ENCODE measurements around the gene UBR2.
"Not testable (repeated sequence)": the region's sequence is repeated elsewhere in the genome, so short reads cannot be mapped to it uniquely, and the experiment has no call there.

UBR2 gene

DNA sequence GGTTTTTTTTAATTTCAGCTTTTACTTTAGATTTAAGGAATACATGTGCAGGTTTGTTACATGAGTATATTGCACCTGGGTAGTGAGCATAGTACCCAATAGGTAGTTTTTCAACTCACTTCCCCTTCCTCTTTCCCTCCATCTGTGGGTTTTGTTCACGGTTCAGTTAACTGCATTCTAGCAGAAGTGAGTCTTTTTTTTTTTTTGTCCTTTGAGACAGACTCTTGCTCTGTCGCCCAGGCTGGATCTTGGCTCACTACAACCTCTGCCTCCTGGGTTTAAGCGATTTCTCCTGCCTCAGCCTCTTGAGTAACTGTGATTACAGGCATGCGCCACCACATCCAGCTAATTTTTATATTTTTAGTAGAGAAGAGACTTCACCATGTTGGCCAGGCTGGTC is 8.7 kb downstream of the UBR2 start:
- DNase-seq (ENCODE audit: low read depth) = no peak
- Histone ChIP-seq H3K9me3 (ENCODE audit: control insufficient read depth, low read length) (no peaks in the 10 kb centered on the region), H3K36me3 (ENCODE audit: control insufficient read depth, insufficient read depth, low read length, severe bottlenecking) (peaks cover 24% of the 10 kb centered on the region), H3K4me1 (ENCODE audit: control insufficient read depth, insufficient read depth, low read length) (peaks cover 25% of the 10 kb centered on the region), H3K9ac (ENCODE audit: low read length) (peak overlapping the region; percentile 54), H3K4me3 (ENCODE audit: low read length) (peak overlapping the region; percentile 69), H3K27me3 (replicated peaks; ENCODE audit: control insufficient read depth, insufficient read depth, low read length) (no peaks in the 10 kb centered on the region)

DNA sequence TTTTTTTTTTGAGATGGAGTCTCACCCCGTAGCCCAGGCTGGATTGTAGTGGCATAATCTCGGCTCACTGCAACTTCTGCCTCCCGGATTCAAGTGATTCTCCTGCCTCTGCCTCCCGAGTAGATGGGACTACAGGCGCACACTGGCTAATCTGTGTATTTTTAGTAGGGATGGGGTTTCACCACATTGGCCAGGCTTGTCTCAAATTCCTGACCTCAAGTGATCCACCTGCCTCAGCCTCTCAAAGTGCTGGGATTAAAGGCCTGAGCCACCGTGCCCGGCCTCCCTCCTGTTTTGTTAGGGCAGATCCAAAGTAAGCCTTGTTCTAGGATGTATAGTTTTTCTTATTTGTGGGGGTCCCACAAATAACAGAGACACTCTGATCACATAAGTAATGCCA is 12.7 kb downstream of the UBR2 start:
- H3K9ac ChIP-seq (ENCODE audit: low read length); H3K4me3 ChIP-seq (ENCODE audit: low read length); H3K9me3 ChIP-seq (ENCODE audit: control insufficient read depth, low read length); H3K27me3 ChIP-seq (replicated peaks; ENCODE audit: control insufficient read depth, insufficient read depth, low read length); DNase-seq (ENCODE audit: low read depth): not testable (repeated sequence)
- Histone ChIP-seq H3K4me1 (ENCODE audit: control insufficient read depth, insufficient read depth, low read length) (peaks cover 10% of the 10 kb centered on the region), H3K36me3 (ENCODE audit: control insufficient read depth, insufficient read depth, low read length, severe bottlenecking) (peaks cover 31% of the 10 kb centered on the region)

DNA sequence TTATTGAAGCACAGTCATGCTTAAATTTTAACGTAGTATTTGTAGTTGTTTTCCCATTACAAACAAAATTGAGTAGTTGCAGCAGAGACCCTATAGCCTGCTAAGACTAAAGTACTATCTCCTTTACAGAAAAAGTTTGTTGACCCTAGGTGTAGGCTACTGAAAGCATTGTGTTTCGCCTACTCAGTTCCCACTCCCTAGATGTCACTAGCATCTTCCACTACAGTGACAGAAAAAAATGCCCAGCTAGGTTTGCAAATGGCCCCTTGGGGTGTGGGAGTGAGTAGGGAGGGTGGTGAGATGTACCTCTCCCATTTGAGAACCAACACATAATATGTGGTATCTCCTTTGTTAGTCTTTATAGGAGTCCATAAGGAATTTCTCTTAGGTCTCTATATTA is 34.5 kb downstream of the UBR2 start:
- H3K27me3 ChIP-seq (replicated peaks; ENCODE audit: control insufficient read depth, insufficient read depth, low read length) = no peaks in the 10 kb centered on the region
- no peak overlapping the region for H3K9ac ChIP-seq (ENCODE audit: low read length)
- no peaks in the 10 kb centered on the region for H3K9me3 ChIP-seq (ENCODE audit: control insufficient read depth, low read length)
- no peaks in the 10 kb centered on the region for H3K4me1 ChIP-seq (ENCODE audit: control insufficient read depth, insufficient read depth, low read length)
- H3K4me3 ChIP-seq (ENCODE audit: low read length) = no peak overlapping the region
- peaks cover 33% of the 10 kb centered on the region for H3K36me3 ChIP-seq (ENCODE audit: control insufficient read depth, insufficient read depth, low read length, severe bottlenecking)
- no peak for DNase-seq (ENCODE audit: low read depth)

DNA sequence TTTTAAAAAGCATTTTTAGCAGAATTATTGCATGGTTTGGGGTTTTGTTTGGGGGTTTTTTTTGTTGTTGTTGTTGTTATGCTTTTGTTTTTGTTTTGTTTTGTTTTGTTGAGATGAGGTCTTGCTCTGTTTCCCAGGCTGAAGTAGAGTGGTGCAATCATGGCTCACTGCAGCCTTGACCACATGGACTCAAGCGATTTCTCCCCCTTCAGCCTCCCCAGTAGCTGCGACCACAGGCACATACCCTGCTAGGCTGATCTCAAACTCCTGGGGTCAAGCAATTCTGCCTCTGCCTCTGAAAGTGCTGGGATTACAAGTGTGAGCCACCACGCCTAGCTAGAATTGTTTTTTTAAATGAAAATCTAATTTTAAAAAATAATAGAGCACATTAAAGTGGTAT is 35.7 kb downstream of the UBR2 start:
- Histone ChIP-seq H3K4me1 (ENCODE audit: control insufficient read depth, insufficient read depth, low read length) (no peaks in the 10 kb centered on the region), H3K9ac (ENCODE audit: low read length) (no peak overlapping the region), H3K4me3 (ENCODE audit: low read length) (no peak overlapping the region), H3K9me3 (ENCODE audit: control insufficient read depth, low read length) (no peaks in the 10 kb centered on the region), H3K27me3 (replicated peaks; ENCODE audit: control insufficient read depth, insufficient read depth, low read length) (no peaks in the 10 kb centered on the region), H3K36me3 (ENCODE audit: control insufficient read depth, insufficient read depth, low read length, severe bottlenecking) (peaks cover 34% of the 10 kb centered on the region)
- DNase-seq (ENCODE audit: low read depth) = no peak

DNA sequence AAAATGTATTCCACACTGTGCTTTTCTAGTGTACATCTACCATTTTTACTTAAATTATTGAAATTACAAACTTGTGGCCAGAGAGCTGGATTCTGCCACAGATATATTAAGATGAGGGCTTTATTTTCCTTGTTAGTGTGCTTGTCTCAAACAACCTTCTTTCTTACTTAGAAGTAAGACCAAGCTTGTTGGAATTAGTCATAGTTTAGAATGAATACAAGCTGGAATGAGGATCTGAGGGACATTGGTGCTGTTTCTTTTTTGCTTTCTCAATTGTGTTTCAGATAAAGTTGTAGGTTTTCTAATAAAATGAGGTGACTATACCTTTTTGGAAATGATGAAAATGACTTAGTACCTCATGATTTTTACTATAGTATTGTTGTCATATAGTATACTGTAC is 40.3 kb downstream of the UBR2 start:
- no peaks in the 10 kb centered on the region for H3K9me3 ChIP-seq (ENCODE audit: control insufficient read depth, low read length)
- peaks cover 47% of the 10 kb centered on the region for H3K36me3 ChIP-seq (ENCODE audit: control insufficient read depth, insufficient read depth, low read length, severe bottlenecking)
- H3K4me1 ChIP-seq (ENCODE audit: control insufficient read depth, insufficient read depth, low read length) = no peaks in the 10 kb centered on the region
- H3K27me3 ChIP-seq (replicated peaks; ENCODE audit: control insufficient read depth, insufficient read depth, low read length) = no peaks in the 10 kb centered on the region
- H3K9ac ChIP-seq (ENCODE audit: low read length) = no peak overlapping the region
- H3K4me3 ChIP-seq (ENCODE audit: low read length) = no peak overlapping the region
- DNase-seq (ENCODE audit: low read depth) = peak; percentile 9

DNA sequence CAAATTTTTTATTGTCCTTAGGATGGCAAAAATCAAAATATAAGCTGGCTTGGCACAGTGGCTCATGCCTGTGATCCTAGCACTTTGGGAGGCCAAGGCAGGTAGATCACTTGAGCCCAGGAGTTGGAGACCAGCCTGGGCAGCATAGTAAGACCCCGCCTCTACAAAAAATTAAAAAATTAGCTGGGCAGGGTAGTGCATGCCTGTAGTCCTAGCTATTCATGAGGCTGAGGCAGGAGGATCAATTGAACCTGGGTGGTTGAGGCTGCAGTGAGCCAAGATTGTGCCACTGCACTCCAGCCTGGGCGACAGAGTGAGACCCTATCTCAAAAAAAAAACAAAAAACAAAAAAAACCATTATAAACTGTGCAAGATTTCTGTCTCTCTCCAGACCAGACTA is 40.9 kb downstream of the UBR2 start:
- H3K9ac ChIP-seq (ENCODE audit: low read length); H3K4me3 ChIP-seq (ENCODE audit: low read length); DNase-seq (ENCODE audit: low read depth); H3K27me3 ChIP-seq (replicated peaks; ENCODE audit: control insufficient read depth, insufficient read depth, low read length); H3K9me3 ChIP-seq (ENCODE audit: control insufficient read depth, low read length); H3K4me1 ChIP-seq (ENCODE audit: control insufficient read depth, insufficient read depth, low read length): not testable (repeated sequence)
- H3K36me3 ChIP-seq (ENCODE audit: control insufficient read depth, insufficient read depth, low read length, severe bottlenecking) = peaks cover 53% of the 10 kb centered on the region

DNA sequence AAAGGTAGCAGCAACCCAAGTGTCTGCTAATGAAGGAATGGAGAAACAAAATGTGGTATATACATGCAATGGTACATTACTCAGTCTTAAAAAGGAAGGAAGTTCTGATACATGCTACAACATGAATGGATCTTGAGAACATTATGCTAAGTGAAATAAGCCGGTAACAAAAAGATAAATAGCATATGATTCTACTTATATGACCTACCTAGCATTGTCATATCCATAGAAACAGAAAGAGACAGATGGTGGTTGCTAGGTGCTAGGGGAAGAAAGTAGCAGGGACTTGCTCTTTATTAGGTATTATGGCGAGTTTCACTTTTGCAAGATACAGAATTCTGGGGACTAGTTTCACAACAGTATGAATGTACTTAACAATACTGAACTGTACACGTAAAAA is 46.6 kb downstream of the UBR2 start:
- H3K4me1 ChIP-seq (ENCODE audit: control insufficient read depth, insufficient read depth, low read length) = no peaks in the 10 kb centered on the region
- peaks cover 64% of the 10 kb centered on the region for H3K36me3 ChIP-seq (ENCODE audit: control insufficient read depth, insufficient read depth, low read length, severe bottlenecking)
- DNase-seq (ENCODE audit: low read depth) = no peak
- H3K4me3 ChIP-seq (ENCODE audit: low read length) = no peak overlapping the region
- H3K9me3 ChIP-seq (ENCODE audit: control insufficient read depth, low read length) = no peaks in the 10 kb centered on the region
- H3K9ac ChIP-seq (ENCODE audit: low read length) = no peak overlapping the region
- H3K27me3 ChIP-seq (replicated peaks; ENCODE audit: control insufficient read depth, insufficient read depth, low read length) = no peaks in the 10 kb centered on the region

DNA sequence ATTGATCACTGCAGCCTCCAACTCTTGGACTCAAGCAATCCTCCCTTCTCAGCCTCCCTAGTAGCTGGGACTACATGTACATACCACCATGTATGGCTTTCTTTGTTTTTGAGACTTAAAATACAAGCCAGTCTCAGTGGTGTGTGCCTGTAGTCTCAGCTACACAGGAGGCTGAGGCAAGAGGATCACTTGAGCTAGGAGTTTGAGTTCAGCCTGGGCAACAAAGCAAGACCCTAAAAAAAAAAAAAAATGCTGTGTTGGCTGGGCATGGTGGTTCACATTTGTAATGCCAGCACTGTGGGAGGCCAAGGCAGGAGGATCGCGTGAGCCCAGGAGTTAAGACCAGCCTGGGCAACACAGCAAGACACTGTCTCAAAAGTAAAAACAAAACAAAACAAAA is 51.7 kb downstream of the UBR2 start:
- no peak for DNase-seq (ENCODE audit: low read depth)
- H3K27me3 ChIP-seq (replicated peaks; ENCODE audit: control insufficient read depth, insufficient read depth, low read length) = no peaks in the 10 kb centered on the region
- no peak overlapping the region for H3K4me3 ChIP-seq (ENCODE audit: low read length)
- H3K9me3 ChIP-seq (ENCODE audit: control insufficient read depth, low read length) = no peaks in the 10 kb centered on the region
- peaks cover 54% of the 10 kb centered on the region for H3K36me3 ChIP-seq (ENCODE audit: control insufficient read depth, insufficient read depth, low read length, severe bottlenecking)
- H3K4me1 ChIP-seq (ENCODE audit: control insufficient read depth, insufficient read depth, low read length) = peaks cover 14% of the 10 kb centered on the region
- no peak overlapping the region for H3K9ac ChIP-seq (ENCODE audit: low read length)

DNA sequence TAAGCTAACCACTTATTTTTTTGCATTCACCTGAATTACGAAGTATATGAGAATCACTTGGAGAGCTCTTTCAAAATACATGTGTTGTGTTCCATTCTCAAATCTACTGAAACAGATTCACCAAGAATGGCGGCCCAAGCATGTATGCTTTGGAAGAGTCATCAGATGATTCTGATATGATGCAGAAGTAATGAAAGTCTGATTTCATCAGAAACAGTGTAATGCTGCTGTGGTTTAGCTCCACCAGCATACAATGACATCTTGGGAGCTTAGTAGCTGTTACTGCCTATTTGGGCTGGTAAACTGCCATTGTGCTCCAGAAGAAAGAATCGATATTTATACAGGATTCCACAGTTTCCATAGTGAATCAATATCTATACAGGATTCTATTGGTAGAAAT is 52.9 kb downstream of the UBR2 start:
- Histone ChIP-seq H3K9me3 (ENCODE audit: control insufficient read depth, low read length) (no peaks in the 10 kb centered on the region), H3K36me3 (ENCODE audit: control insufficient read depth, insufficient read depth, low read length, severe bottlenecking) (peaks cover 61% of the 10 kb centered on the region), H3K9ac (ENCODE audit: low read length) (no peak overlapping the region), H3K4me3 (ENCODE audit: low read length) (no peak overlapping the region), H3K27me3 (replicated peaks; ENCODE audit: control insufficient read depth, insufficient read depth, low read length) (no peaks in the 10 kb centered on the region), H3K4me1 (ENCODE audit: control insufficient read depth, insufficient read depth, low read length) (peaks cover 14% of the 10 kb centered on the region)
- DNase-seq (ENCODE audit: low read depth) = peak; percentile 16

DNA sequence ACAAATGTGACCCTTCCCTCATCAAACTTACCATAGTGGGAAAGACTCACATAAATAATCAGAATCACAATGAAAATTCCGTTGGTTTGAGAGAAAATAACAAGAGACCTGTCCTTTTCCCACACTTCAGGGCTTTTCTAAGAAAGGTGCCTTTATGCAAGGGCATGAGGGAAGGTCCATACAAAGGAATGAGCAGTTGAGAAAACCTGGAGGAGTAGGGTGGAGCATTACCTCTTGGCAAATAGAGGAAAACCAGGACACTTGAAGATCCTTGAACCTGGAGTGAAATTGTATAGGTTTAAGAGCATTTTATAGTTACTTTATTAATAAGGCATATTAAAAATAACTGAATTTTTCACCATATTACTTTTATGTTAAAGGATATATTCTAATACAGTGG is 54.3 kb downstream of the UBR2 start:
- peaks cover 60% of the 10 kb centered on the region for H3K36me3 ChIP-seq (ENCODE audit: control insufficient read depth, insufficient read depth, low read length, severe bottlenecking)
- H3K4me1 ChIP-seq (ENCODE audit: control insufficient read depth, insufficient read depth, low read length) = peaks cover 14% of the 10 kb centered on the region
- no peak for DNase-seq (ENCODE audit: low read depth)

DNA sequence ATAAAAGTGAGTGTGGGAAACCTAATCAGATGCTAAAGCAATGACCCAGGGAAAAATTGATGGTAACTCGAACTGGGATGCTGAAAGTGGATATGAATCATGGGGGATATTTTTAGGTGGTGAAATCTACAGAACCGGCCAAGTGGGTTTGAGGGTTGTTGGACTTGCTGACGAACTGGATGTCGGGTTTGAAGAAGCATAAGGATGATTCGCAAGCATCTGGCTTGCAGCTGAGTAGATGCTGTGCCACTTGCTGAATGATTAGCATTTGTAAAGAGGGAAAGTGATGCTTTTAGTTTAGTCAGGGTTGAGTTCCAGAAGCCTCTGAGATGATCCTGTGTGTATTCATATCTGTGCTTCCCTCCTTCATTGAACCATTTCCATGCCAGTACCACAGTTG is 54.9 kb downstream of the UBR2 start:
- peak; percentile 3 for DNase-seq (ENCODE audit: low read depth)

More for the DNA sequence above, 54.3 kb downstream of the UBR2 start:
- H3K9me3 ChIP-seq (ENCODE audit: control insufficient read depth, low read length) = no peaks in the 10 kb centered on the region
- no peak overlapping the region for H3K4me3 ChIP-seq (ENCODE audit: low read length)
- H3K27me3 ChIP-seq (replicated peaks; ENCODE audit: control insufficient read depth, insufficient read depth, low read length) = no peaks in the 10 kb centered on the region
- no peak overlapping the region for H3K9ac ChIP-seq (ENCODE audit: low read length)

DNA sequence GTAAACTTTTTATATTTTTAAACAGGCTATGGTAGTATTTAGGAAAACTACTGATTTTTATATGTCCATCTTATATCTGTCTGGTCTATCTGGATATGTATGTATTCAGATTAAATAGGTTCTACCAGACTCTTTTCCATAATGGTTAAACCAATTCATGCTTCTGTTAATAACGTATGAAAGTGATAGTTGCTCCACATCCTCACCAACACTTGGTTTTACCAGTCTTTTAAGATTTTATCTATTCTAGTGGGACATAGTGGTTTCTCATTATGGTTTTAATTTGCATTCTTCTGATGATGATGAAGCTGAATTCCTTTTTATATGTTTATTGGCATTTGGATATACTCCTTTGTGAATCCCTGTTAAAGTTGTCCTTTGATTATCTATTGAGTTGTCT is 56.1 kb downstream of the UBR2 start:
- Histone ChIP-seq H3K9ac (ENCODE audit: low read length) (no peak overlapping the region), H3K9me3 (ENCODE audit: control insufficient read depth, low read length) (no peaks in the 10 kb centered on the region), H3K4me1 (ENCODE audit: control insufficient read depth, insufficient read depth, low read length) (peaks cover 14% of the 10 kb centered on the region), H3K4me3 (ENCODE audit: low read length) (no peak overlapping the region), H3K27me3 (replicated peaks; ENCODE audit: control insufficient read depth, insufficient read depth, low read length) (no peaks in the 10 kb centered on the region), H3K36me3 (ENCODE audit: control insufficient read depth, insufficient read depth, low read length, severe bottlenecking) (peaks cover 55% of the 10 kb centered on the region)
- no peak for DNase-seq (ENCODE audit: low read depth)

More for the DNA sequence above, 54.9 kb downstream of the UBR2 start:
- H3K4me3 ChIP-seq (ENCODE audit: low read length) = no peak overlapping the region
- H3K9me3 ChIP-seq (ENCODE audit: control insufficient read depth, low read length) = no peaks in the 10 kb centered on the region
- peaks cover 59% of the 10 kb centered on the region for H3K36me3 ChIP-seq (ENCODE audit: control insufficient read depth, insufficient read depth, low read length, severe bottlenecking)
- H3K9ac ChIP-seq (ENCODE audit: low read length) = peak overlapping the region; percentile 11
- H3K4me1 ChIP-seq (ENCODE audit: control insufficient read depth, insufficient read depth, low read length) = peaks cover 14% of the 10 kb centered on the region
- H3K27me3 ChIP-seq (replicated peaks; ENCODE audit: control insufficient read depth, insufficient read depth, low read length) = no peaks in the 10 kb centered on the region

All from adipocyte (in vitro differentiated cells).